Activated CD8-positive, alpha-beta T cell treated with anti-CD3 and anti-CD28 coated beads for 36 hours (primary cell): ENCODE data around the gene NDUFS6. TPM values are rescaled to one million over a fixed set of nuclear protein-coding genes. Genes with fewer than 3 reads are reported as not detected.
"Not testable (repeated sequence)": the region's sequence is repeated elsewhere in the genome, so short reads cannot be mapped to it uniquely, and the experiment has no call there.

Experiments used
- ATAC-seq: fragments of 200-7000 bp; cut with Tn5 transposase; one replicate; pipeline ENCODE4 v1.10.0; 2021; ENCODE audit warnings: mild to moderate bottlenecking, moderate library complexity
- CTCF ChIA-PET: fragments of 350-600 bp; sonication (Branson Sonifier 250); formaldehyde crosslinking; loops from one replicate; lab custom pipeline; 2021; ENCODE audit warnings: antibody characterized with exemption; lab: Charles Lee
- POLR2A ChIA-PET: fragments of 350-600 bp; sonication (Branson Sonifier 250); formaldehyde crosslinking; loops from one replicate; lab custom pipeline; 2021; ENCODE audit warnings: antibody characterized with exemption; lab: Charles Lee
- DNase-seq: peaks from one replicate; pipeline ENCODE4 v3.0.0-alpha.2; 2020
- H3K27ac Mint-ChIP-seq: one replicate; pipeline ENCODE4 v1.8.0; 2021; ENCODE audit warnings: mild to moderate bottlenecking, mixed read lengths
- H3K27me3 Mint-ChIP-seq: one replicate; pipeline ENCODE4 v1.8.0; 2021; ENCODE audit warnings: mixed read lengths
- H3K36me3 Mint-ChIP-seq: one replicate; pipeline ENCODE4 v1.8.0; 2021; ENCODE audit warnings: low read depth, mixed read lengths
- H3K4me1 Mint-ChIP-seq: one replicate; pipeline ENCODE4 v1.8.0; 2021; ENCODE audit warnings: low read depth, mixed read lengths
- H3K4me3 Mint-ChIP-seq: one replicate; pipeline ENCODE4 v1.8.0; 2021; ENCODE audit warnings: mild to moderate bottlenecking, moderate library complexity, mixed read lengths
- H3K9me3 Mint-ChIP-seq: one replicate; pipeline ENCODE4 v1.8.0; 2021; ENCODE audit warnings: mixed read lengths
- CTCF ChIP-seq: fragments of 200-600 bp; IDR thresholded peaks from one replicate; pipeline ENCODE4 v1.8.0; 2022; ENCODE audit warnings: antibody characterized with exemption, mild to moderate bottlenecking
- intact Hi-C: fragments of 100-400 bp; cut with micrococcal nuclease; formaldehyde crosslinking; loops from one replicate; pipeline ENCODE4 v1.10.0; 2022
- total RNA-seq, 2 experiments: library from RNA; stranded (reverse); gene quantifications; one replicate each; pipeline ENCODE4 v1.2.3, GENCODE V29; 2021

NDUFS6 gene
- total RNA-seq, 2 experiments from 2014 or later: 32.2 to 39.1 TPM

GRCh38 chr5:1815071-1815786, 14.0 kb downstream of the NDUFS6 start:
- Mint-ChIP-seq H3K27me3 (no peaks in the 10 kb centered on the region), H3K27ac (no peak overlapping the region), H3K36me3 (peaks cover 60% of the 10 kb centered on the region), H3K4me1 (peaks cover 2% of the 10 kb centered on the region), H3K4me3 (no peak overlapping the region), H3K9me3 (no peaks in the 10 kb centered on the region)
- POLR2A ChIA-PET: no interaction called here
- ATAC-seq (no peak), DNase-seq (no peak)
- CTCF ChIA-PET: no interaction called here
- intact Hi-C loops: no loop called here
- no peak for TF ChIP-seq CTCF

- DNase-seq (no peak), ATAC-seq (no peak)
- CTCF ChIA-PET: no interaction called here
- intact Hi-C loops: no loop called here
- POLR2A ChIA-PET: interaction anchor here (0.6 kb wide), 1 partner anchor 12 kb away, joined by 4 read pairs; no protein-coding TSS in a partner anchor
- no peak overlapping the region for H3K27ac Mint-ChIP-seq
- peaks cover under 1% of the 10 kb centered on the region for H3K4me1 Mint-ChIP-seq
- no peaks in the 10 kb centered on the region for H3K27me3 Mint-ChIP-seq
- peaks cover 66% of the 10 kb centered on the region for H3K36me3 Mint-ChIP-seq
- no peak for TF ChIP-seq CTCF
- H3K9me3 Mint-ChIP-seq: no peaks in the 10 kb centered on the region
- H3K4me3 Mint-ChIP-seq: no peak overlapping the region
Measured at GRCh38 chr5:1815881-1816292, 14.7 kb downstream of the NDUFS6 start.

- POLR2A ChIA-PET: interaction anchor here (0.6 kb wide), 1 partner anchor 12 kb away, joined by 4 read pairs; no protein-coding TSS in a partner anchor
- H3K27ac Mint-ChIP-seq, H3K4me1 Mint-ChIP-seq, CTCF ChIA-PET, intact Hi-C loops, H3K9me3 Mint-ChIP-seq, H3K27me3 Mint-ChIP-seq, ATAC-seq, DNase-seq, H3K4me3 Mint-ChIP-seq: not testable (repeated sequence)
- peaks cover 70% of the 10 kb centered on the region for H3K36me3 Mint-ChIP-seq
Measured at GRCh38 chr5:1816495-1817089, 15.4 kb downstream of the NDUFS6 start.

GRCh38 chr5:1817261-1818043, 16.2 kb downstream of the NDUFS6 start:
- H3K36me3 Mint-ChIP-seq: peaks cover 68% of the 10 kb centered on the region
- DNase-seq: no peak
- POLR2A ChIA-PET: interaction anchor here (2.1 kb wide), 1 partner anchor 13 kb away, joined by 5 read pairs; no protein-coding TSS in a partner anchor

More at GRCh38 chr5:1817261-1818043, 16.2 kb downstream of the NDUFS6 start:
- H3K27me3 Mint-ChIP-seq: no peaks in the 10 kb centered on the region
- H3K9me3 Mint-ChIP-seq: no peaks in the 10 kb centered on the region
- no peak for ATAC-seq
- CTCF ChIA-PET: no interaction called here
- no peak for TF ChIP-seq CTCF
- no peaks in the 10 kb centered on the region for H3K4me1 Mint-ChIP-seq
- no peak overlapping the region for H3K4me3 Mint-ChIP-seq
- no peak overlapping the region for H3K27ac Mint-ChIP-seq
- intact Hi-C loops: no loop called here
